ENCODE data around the gene CLC. TPM values are rescaled to one million over a fixed set of nuclear protein-coding genes. Genes with fewer than 3 reads are reported as not detected.

CLC gene
- total RNA-seq = 100 to 1,000 TPM in 1 of 3 donors, 10 to 100 TPM in 1, not detected in 1; 11.2 to 487 TPM
- total RNA-seq (2013) = 0.70 TPM

DNA sequence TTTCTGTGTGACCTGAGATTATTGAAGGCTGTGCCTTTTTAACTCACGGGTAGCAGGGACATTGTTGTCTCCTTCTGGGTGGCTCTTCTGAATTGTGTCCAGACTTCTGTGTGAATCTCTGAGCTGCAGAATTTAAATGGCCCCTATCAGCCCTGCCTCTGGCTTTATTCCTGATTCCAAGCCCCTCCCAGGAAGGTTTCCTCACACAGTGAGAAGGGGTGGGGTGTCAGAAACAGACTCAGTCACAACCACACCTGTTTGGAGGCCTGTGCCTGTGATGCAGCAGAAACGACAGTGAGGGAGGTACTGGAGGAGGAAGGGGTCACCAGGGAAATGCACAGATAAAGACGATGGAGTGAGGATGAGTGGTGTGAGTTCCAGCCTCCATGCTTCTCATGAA is at the start of gene CLC:
CLC (minus strand) TSS at position 139 of the 400 bp plus-strand sequence; CDS start at position 62, 77 bp downstream.
- Mint-ChIP-seq H3K4me3 (no peak within 1 kb of the TSS), H3K4me1 (no peaks in the 10 kb centered on the region), H3K27ac (no peak within 1 kb of the TSS)

DNA sequence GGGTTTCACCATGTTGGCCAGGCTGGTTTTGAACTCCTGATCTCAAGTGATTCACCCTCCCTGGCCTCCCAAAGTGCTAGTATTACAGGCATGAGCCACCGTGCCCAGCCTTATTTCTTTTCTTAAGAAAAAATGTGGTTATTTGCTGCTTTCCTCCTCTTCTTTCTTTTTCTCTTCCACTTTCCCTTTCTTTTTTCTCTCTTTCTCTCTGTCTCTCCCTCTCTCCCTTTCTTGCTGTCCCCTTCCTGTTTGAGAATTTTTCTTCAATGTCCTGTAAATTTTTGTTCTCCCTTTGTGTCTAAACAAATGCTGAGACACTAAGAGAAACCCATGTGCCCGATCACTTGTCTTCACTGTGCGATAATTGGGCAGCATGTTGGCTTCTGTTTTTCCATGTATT is 43.1 kb upstream of the CLC start:
- Mint-ChIP-seq H3K36me3 (no peaks in the 10 kb centered on the region), H3K27me3 (ENCODE audit: low read depth in 2 of 2) (peaks cover 35 to 47% of the 10 kb centered on the region in 2 donors), H3K9me3 (no peaks in the 10 kb centered on the region), H3K4me3 (no peak overlapping the region), H3K4me1 (no peaks in the 10 kb centered on the region), H3K27ac (no peak overlapping the region)
- 86% methylated on average over 3 of the region's 3 CpGs for WGBS (ENCODE audit: insufficient coverage)
- DNase-seq (no peak), ATAC-seq (no peak)
- H3K27me3 ChIP-seq (ENCODE audit: control insufficient read depth, insufficient read depth, low read length) = no peaks in the 10 kb centered on the region
- H3K36me3 ChIP-seq (ENCODE audit: control insufficient read depth, insufficient read depth, low read length) = no peaks in the 10 kb centered on the region
- TF ChIP-seq CTCF (IDR thresholded peaks at IDR 0.05) = no peak
- H3K27ac ChIP-seq (ENCODE audit: low read length) = no peak overlapping the region
- no peak overlapping the region for H3K4me3 ChIP-seq (ENCODE audit: low read length)
- H3K9me3 ChIP-seq (ENCODE audit: control insufficient read depth, insufficient read depth, low read length) = no peaks in the 10 kb centered on the region
- intact Hi-C loops (cut with micrococcal nuclease) = no loop called here
- no peaks in the 10 kb centered on the region for H3K4me1 ChIP-seq (ENCODE audit: control insufficient read depth, insufficient read depth, low read length)

More for the DNA sequence above, at the start of gene CLC:
- H3K36me3 ChIP-seq (ENCODE audit: control insufficient read depth, insufficient read depth, low read length) = no peaks in the 10 kb centered on the region
- no peaks in the 10 kb centered on the region for H3K27me3 ChIP-seq (ENCODE audit: control insufficient read depth, insufficient read depth, low read length)
- H3K9me3 ChIP-seq (ENCODE audit: control insufficient read depth, insufficient read depth, low read length) = no peaks in the 10 kb centered on the region
- H3K4me3 ChIP-seq (ENCODE audit: low read length) = no peak within 1 kb of the TSS
- no peak for ATAC-seq
- intact Hi-C loops (cut with micrococcal nuclease) = no loop called here
- H3K27me3 Mint-ChIP-seq (ENCODE audit: low read depth in 2 of 2) = peaks cover 15 to 43% of the 10 kb centered on the region in 2 donors
- no peaks in the 10 kb centered on the region for H3K4me1 ChIP-seq (ENCODE audit: control insufficient read depth, insufficient read depth, low read length)
- H3K36me3 Mint-ChIP-seq = no peaks in the 10 kb centered on the region
- no peaks in the 10 kb centered on the region for H3K9me3 Mint-ChIP-seq
- TF ChIP-seq CTCF (IDR thresholded peaks at IDR 0.05) = no peak
- no peak for DNase-seq
- H3K27ac ChIP-seq (ENCODE audit: low read length) = no peak within 1 kb of the TSS
- 60% methylated on average over 3 of the region's 3 CpGs for WGBS (ENCODE audit: insufficient coverage)

DNA sequence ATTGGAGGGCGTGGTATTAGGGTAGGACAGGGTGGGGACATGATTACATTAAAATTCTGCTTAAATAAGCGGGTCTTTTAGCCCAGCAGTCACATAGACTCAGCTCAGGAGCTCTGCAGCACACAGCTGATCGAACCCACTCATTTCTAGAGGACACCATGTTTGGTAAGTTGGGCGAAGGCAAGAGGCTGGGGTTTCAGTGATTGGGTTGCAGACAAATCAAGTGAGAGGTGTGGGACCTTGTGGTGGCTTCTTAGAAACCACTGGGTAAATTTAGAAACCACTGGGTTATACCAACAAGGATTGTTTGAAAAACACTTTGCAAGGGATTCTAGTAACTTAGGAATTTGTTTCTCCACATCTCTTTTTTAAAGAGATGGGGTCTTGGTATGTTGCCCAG is 40.9 kb upstream of the CLC start, which contains the start of gene LEUTX:
LEUTX (plus strand) TSS at position 92 of the 400 bp plus-strand sequence; CDS start at position 159, 67 bp downstream.
- peaks cover 22 to 37% of the 10 kb centered on the region in 2 donors for H3K27me3 Mint-ChIP-seq (ENCODE audit: low read depth in 2 of 2)
- H3K9me3 ChIP-seq (ENCODE audit: control insufficient read depth, insufficient read depth, low read length) = no peaks in the 10 kb centered on the region
- H3K36me3 Mint-ChIP-seq = no peaks in the 10 kb centered on the region
- no peak within 1 kb of the TSS for H3K27ac Mint-ChIP-seq
- 39% methylated on average over 4 of the region's 4 CpGs for WGBS (ENCODE audit: insufficient coverage)
- H3K27me3 ChIP-seq (ENCODE audit: control insufficient read depth, insufficient read depth, low read length) = no peaks in the 10 kb centered on the region
- ATAC-seq = no peak
- no peak within 1 kb of the TSS for H3K4me3 ChIP-seq (ENCODE audit: low read length)
- no peak for TF ChIP-seq CTCF (IDR thresholded peaks at IDR 0.05)
- no peak within 1 kb of the TSS for H3K27ac ChIP-seq (ENCODE audit: low read length)
- no peaks in the 10 kb centered on the region for H3K4me1 ChIP-seq (ENCODE audit: control insufficient read depth, insufficient read depth, low read length)
- H3K9me3 Mint-ChIP-seq = no peaks in the 10 kb centered on the region
- intact Hi-C loops (cut with micrococcal nuclease) = no loop called here
- no peak within 1 kb of the TSS for H3K4me3 Mint-ChIP-seq
- H3K36me3 ChIP-seq (ENCODE audit: control insufficient read depth, insufficient read depth, low read length) = no peaks in the 10 kb centered on the region
- no peak for DNase-seq
- no peaks in the 10 kb centered on the region for H3K4me1 Mint-ChIP-seq

GRCh38 chr19:39768786-39769185 is 31.0 kb upstream of the CLC start:
- WGBS (ENCODE audit: insufficient coverage) = 73% methylated on average over 4 of the region's 4 CpGs

More at GRCh38 chr19:39768786-39769185, 31.0 kb upstream of the CLC start:
- Histone ChIP-seq H3K27ac (ENCODE audit: low read length) (no peak overlapping the region), H3K36me3 (ENCODE audit: control insufficient read depth, insufficient read depth, low read length) (no peaks in the 10 kb centered on the region), H3K9me3 (ENCODE audit: control insufficient read depth, insufficient read depth, low read length) (peaks cover 6% of the 10 kb centered on the region), H3K4me3 (ENCODE audit: low read length) (no peak overlapping the region), H3K27me3 (ENCODE audit: control insufficient read depth, insufficient read depth, low read length) (no peaks in the 10 kb centered on the region), H3K4me1 (ENCODE audit: control insufficient read depth, insufficient read depth, low read length) (no peaks in the 10 kb centered on the region)
- DNase-seq = no peak
- Mint-ChIP-seq H3K4me3 (no peak overlapping the region), H3K27me3 (ENCODE audit: low read depth in 2 of 2) (peaks cover 5 to 16% of the 10 kb centered on the region in 2 donors), H3K9me3 (no peaks in the 10 kb centered on the region), H3K27ac (no peak overlapping the region), H3K4me1 (peaks cover 0 to 5% of the 10 kb centered on the region in 2 donors), H3K36me3 (no peaks in the 10 kb centered on the region)
- no peak for TF ChIP-seq CTCF (IDR thresholded peaks at IDR 0.05)
- intact Hi-C loops (cut with micrococcal nuclease) = loop anchor here (5.0 kb wide), 1 partner anchor 216 kb away; no protein-coding TSS in a partner anchor
- no peak for ATAC-seq
